MM.1S (cell line): ENCODE measurements around the gene KDSR.

Experiments used
- DNase-seq: peaks from one replicate; pipeline ENCODE4 v3.0.0-alpha.2; 2015
- H2AFZ ChIP-seq: fragments of 300-600 bp; sonication (generic); 2 replicates; pipeline ENCODE4 v1.6.0; 2016; ENCODE audit warnings: antibody characterized with exemption, low read length
- H3F3A ChIP-seq: fragments of 300-600 bp; sonication (generic); 2 replicates; pipeline ENCODE4 v1.6.1; 2016; ENCODE audit warnings: mild to moderate bottlenecking, antibody characterized with exemption, low read length, moderate library complexity, mixed read lengths; ENCODE audit not compliant: insufficient read depth
- H3K27ac ChIP-seq: fragments of 300-600 bp; sonication (generic); 2 replicates; pipeline ENCODE4 v1.5.1; 2016; ENCODE audit warnings: mild to moderate bottlenecking, low read length
- H3K27me3 ChIP-seq: fragments of 300-600 bp; sonication (generic); replicated peaks from 2 replicates; pipeline ENCODE4 v1.6.0; 2016; ENCODE audit warnings: low read length; ENCODE audit not compliant: insufficient read depth
- H3K36me3 ChIP-seq: fragments of 300-600 bp; sonication (generic); replicated peaks from 2 replicates; pipeline ENCODE4 v1.6.1; 2016; ENCODE audit warnings: mild to moderate bottlenecking, low read length, mixed read lengths; ENCODE audit not compliant: insufficient read depth
- H3K4me1 ChIP-seq: fragments of 300-600 bp; sonication (generic); 2 replicates; pipeline ENCODE4 v1.6.1; 2016; ENCODE audit warnings: low read length, mixed read lengths
- H3K4me2 ChIP-seq: fragments of 300-600 bp; sonication (generic); 2 replicates; pipeline ENCODE4 v1.6.0; 2016; ENCODE audit warnings: low read depth, low read length
- H3K4me3 ChIP-seq: fragments of 300-600 bp; sonication (generic); 2 replicates; pipeline ENCODE4 v1.5.1; 2016; ENCODE audit warnings: low read length, mixed read lengths
- H3K79me2 ChIP-seq: fragments of 300-600 bp; sonication (generic); 2 replicates; pipeline ENCODE4 v1.6.1; 2016; ENCODE audit warnings: mixed run types, low read length, mixed read lengths
- H3K9ac ChIP-seq: fragments of 300-600 bp; sonication (generic); 2 replicates; pipeline ENCODE4 v1.6.1; 2016; ENCODE audit warnings: low read length, mixed read lengths
- H3K9me2 ChIP-seq: fragments of 300-600 bp; sonication (generic); replicated peaks from 2 replicates; pipeline ENCODE4 v1.6.1; 2016; ENCODE audit warnings: mild to moderate bottlenecking, low read length, mixed read lengths; ENCODE audit not compliant: insufficient read depth
- H3K9me3 ChIP-seq: fragments of 300-600 bp; sonication (generic); replicated peaks from 2 replicates; pipeline ENCODE4 v1.6.1; 2016; ENCODE audit warnings: mild to moderate bottlenecking, low read length, mixed read lengths; ENCODE audit not compliant: insufficient read depth
- H4K20me1 ChIP-seq: fragments of 300-600 bp; sonication (generic); 2 replicates; pipeline ENCODE4 v1.6.1; 2016; ENCODE audit warnings: mild to moderate bottlenecking, low read length, moderate library complexity, mixed read lengths; ENCODE audit not compliant: insufficient read depth
- EZH2 ChIP-seq: fragments of 300-600 bp; sonication (generic); optimal IDR thresholded peaks from 2 replicates; pipeline ENCODE3; 2017; ENCODE audit warnings: low read depth, mild to moderate bottlenecking, antibody characterized with exemption, low read length, mixed read lengths
- EZH2phosphoT487 ChIP-seq: fragments of 300-600 bp; sonication (generic); IDR thresholded peaks from 2 replicates; pipeline ENCODE4 v1.6.1; 2018; ENCODE audit warnings: antibody characterized with exemption, low read length
- TF ChIP-seq, protein P1 (sequence below): fragments of 300-600 bp; sonication (generic); IDR thresholded peaks from 2 replicates; pipeline ENCODE4 v1.5.1; 2016; ENCODE audit warnings: antibody characterized with exemption, low read length, mixed read lengths

Gene KDSR

GRCh38 chr18:63291278-63291677 is 75.7 kb downstream of the KDSR start:
- Histone ChIP-seq H3K4me1 (no peaks in the 10 kb centered on the region), H3K27me3 (no peaks in the 10 kb centered on the region), H3F3A (no peaks in the 10 kb centered on the region), H3K9me3 (no peaks in the 10 kb centered on the region), H3K79me2 (peaks cover 93% of the 10 kb centered on the region), H3K9me2 (no peaks in the 10 kb centered on the region), H4K20me1 (0 out of 2 replicates have a peak, but pooled peaks cover 3% of the 10 kb centered on the region), H2AFZ (no peak overlapping the region), H3K27ac (no peak overlapping the region), H3K36me3 (peaks cover 5% of the 10 kb centered on the region; the same call in 1 of the 2 replicates), H3K4me3 (no peak overlapping the region), H3K4me2 (no peak overlapping the region), H3K9ac (no peak overlapping the region)
- DNase-seq: no peak
- no peak for TF ChIP-seq EZH2phosphoT487
- no peak for TF ChIP-seq EZH2
- TF ChIP-seq, protein P1, sequence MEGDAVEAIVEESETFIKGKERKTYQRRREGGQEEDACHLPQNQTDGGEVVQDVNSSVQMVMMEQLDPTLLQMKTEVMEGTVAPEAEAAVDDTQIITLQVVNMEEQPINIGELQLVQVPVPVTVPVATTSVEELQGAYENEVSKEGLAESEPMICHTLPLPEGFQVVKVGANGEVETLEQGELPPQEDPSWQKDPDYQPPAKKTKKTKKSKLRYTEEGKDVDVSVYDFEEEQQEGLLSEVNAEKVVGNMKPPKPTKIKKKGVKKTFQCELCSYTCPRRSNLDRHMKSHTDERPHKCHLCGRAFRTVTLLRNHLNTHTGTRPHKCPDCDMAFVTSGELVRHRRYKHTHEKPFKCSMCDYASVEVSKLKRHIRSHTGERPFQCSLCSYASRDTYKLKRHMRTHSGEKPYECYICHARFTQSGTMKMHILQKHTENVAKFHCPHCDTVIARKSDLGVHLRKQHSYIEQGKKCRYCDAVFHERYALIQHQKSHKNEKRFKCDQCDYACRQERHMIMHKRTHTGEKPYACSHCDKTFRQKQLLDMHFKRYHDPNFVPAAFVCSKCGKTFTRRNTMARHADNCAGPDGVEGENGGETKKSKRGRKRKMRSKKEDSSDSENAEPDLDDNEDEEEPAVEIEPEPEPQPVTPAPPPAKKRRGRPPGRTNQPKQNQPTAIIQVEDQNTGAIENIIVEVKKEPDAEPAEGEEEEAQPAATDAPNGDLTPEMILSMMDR: no peak

DNA sequence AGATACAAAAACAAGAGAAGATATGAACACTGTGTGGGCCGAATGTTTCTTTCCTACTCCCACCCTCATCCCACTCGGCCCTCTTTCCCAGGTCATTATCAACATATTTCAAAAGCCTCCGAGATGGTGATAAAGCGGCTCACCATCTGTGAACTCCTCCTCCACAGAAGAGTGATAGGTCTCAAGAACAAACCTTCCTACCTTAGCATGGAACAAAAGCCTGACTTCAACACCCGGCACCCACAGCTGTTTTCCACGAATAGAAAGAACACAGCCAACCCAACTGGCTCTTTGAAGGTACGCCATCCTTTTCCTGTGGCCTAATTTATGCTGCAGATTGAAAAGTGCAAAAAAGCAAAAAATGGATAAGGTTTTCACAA is 76.2 kb downstream of the KDSR start:
- no peak overlapping the region for H3K4me2 ChIP-seq
- 0 out of 2 replicates have a peak, but pooled peaks cover 3% of the 10 kb centered on the region for H4K20me1 ChIP-seq
- no peaks in the 10 kb centered on the region for H3K4me1 ChIP-seq
- no peak overlapping the region for H3K27ac ChIP-seq
- no peaks in the 10 kb centered on the region for H3K9me2 ChIP-seq
- H3K4me3 ChIP-seq: no peak overlapping the region
- no peaks in the 10 kb centered on the region for H3K27me3 ChIP-seq
- no peak overlapping the region for H2AFZ ChIP-seq
- H3K9me3 ChIP-seq: no peaks in the 10 kb centered on the region
- no peak for DNase-seq
- H3F3A ChIP-seq: no peaks in the 10 kb centered on the region
- TF ChIP-seq, protein P1: no peak
- TF ChIP-seq EZH2phosphoT487 (no peak), EZH2 (no peak)
- peaks cover 93% of the 10 kb centered on the region for H3K79me2 ChIP-seq
- H3K36me3 ChIP-seq: peaks cover 5% of the 10 kb centered on the region; the same call in 1 of the 2 replicates
- no peak overlapping the region for H3K9ac ChIP-seq

DNA sequence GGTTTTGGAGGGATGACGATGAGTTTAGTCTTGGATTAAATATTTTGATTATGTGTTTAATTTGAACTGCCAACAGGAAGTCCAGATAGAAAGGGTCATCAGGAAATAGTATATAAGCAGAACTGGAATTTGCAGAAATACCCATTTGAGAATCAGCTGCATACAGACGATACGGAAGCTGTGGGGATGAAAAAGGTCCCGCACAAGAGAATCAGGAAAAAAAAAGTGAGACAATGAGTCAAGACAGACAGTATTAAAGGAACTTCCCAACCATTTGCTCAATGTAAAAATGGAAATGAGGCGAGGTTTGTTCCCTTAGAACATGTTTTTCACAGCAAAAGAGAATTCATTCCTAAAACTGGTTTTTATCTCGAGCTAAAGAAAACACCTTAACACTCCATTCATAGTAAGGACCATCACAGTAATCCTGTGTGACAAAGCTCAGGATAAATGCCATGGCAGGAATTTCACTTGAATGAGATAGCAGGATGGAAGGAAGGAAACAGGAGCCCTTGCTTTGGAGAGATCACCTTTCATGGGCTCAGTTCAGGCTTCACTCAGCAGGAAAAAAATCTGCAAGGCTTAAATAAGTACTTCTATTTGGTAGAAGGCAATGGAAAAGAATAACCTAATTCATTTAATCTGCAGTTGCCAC is 76.7 kb downstream of the KDSR start:
- H3K9ac ChIP-seq: no peak overlapping the region
- peaks cover 93% of the 10 kb centered on the region for H3K79me2 ChIP-seq
- no peaks in the 10 kb centered on the region for H3K4me1 ChIP-seq
- H3K4me3 ChIP-seq: no peak overlapping the region
- peaks cover 5% of the 10 kb centered on the region; the same call in 1 of the 2 replicates for H3K36me3 ChIP-seq
- H3K27ac ChIP-seq: no peak overlapping the region
- no peak overlapping the region for H3K4me2 ChIP-seq
- no peak for TF ChIP-seq EZH2phosphoT487
- TF ChIP-seq EZH2: no peak
- TF ChIP-seq, protein P1: no peak
- no peaks in the 10 kb centered on the region for H3K9me3 ChIP-seq
- H4K20me1 ChIP-seq: 0 out of 2 replicates have a peak, but pooled peaks cover 3% of the 10 kb centered on the region
- no peaks in the 10 kb centered on the region for H3K27me3 ChIP-seq
- no peaks in the 10 kb centered on the region for H3K9me2 ChIP-seq
- no peak for DNase-seq
- no peaks in the 10 kb centered on the region for H3F3A ChIP-seq
- H2AFZ ChIP-seq: no peak overlapping the region
